HepG2 (cell line): ENCODE results near the gene SLA2. TPM values are rescaled to one million over a fixed set of nuclear protein-coding genes. Genes with fewer than 3 reads are reported as not detected.

ENCODE experiments used
- CENPT ChIP-seq: sonication (generic); formaldehyde crosslinking; IDR thresholded peaks from 2 replicates; pipeline ENCODE4 v1.8.0; 2022; ENCODE audit warnings: low read depth, mild to moderate bottlenecking, moderate library complexity, missing genetic modification reagents
- ELF3 ChIP-seq: IDR thresholded peaks from 2 replicates; pipeline ENCODE4 v1.6.1; 2016; ENCODE audit warnings: missing genetic modification reagents, missing compliant biosample characterization
- HDAC6 ChIP-seq: fragments of 200-600 bp; sonication (generic); IDR thresholded peaks from 2 replicates; pipeline ENCODE4 v1.7.0; 2017; ENCODE audit warnings: mild to moderate bottlenecking, antibody characterized with exemption, low read length, low read depth
- NFE2 ChIP-seq: sonication (generic); formaldehyde crosslinking; IDR thresholded peaks from 2 replicates; pipeline ENCODE4 v1.4.0; 2020; ENCODE audit warnings: missing genetic modification reagents
- ZZZ3 ChIP-seq: sonication (generic); formaldehyde crosslinking; IDR thresholded peaks from 2 replicates; pipeline ENCODE4 v1.4.0; 2020; ENCODE audit warnings: missing genetic modification reagents, mild to moderate bottlenecking, borderline replicate concordance
- polyA plus RNA-seq, 8 experiments: library from polyadenylated mRNA; depleted of rRNA in 3 of 8; stranded (reverse) in 7 of 8; unstranded in 1 of 8; fragments of >200 nt; fragmentation: Illumina TruSeq in 4 of 8; extraction: Trizol in 4 of 8; gene quantifications; 2 replicates each; pipeline versions ENCODE4 v1.2.1 to v1.2.3, GENCODE V29; 2011 to 2016; ENCODE audit warnings: low read depth in 4 of 8, missing spikeins in 1 of 8, mixed read lengths in 1 of 8; ENCODE audit not compliant: insufficient read depth in 1 of 8
- total RNA-seq, 5 experiments: library from RNA; depleted of rRNA; stranded (reverse); fragments of >200 nt; fragmentation: Illumina TruSeq; extraction: Trizol; gene quantifications; 2 replicates each; pipeline ENCODE4 v1.2.3, GENCODE V29; 2016; ENCODE audit warnings: low read depth in 1 of 5
- TF ChIP-seq, protein P1 (sequence below): sonication (generic); formaldehyde crosslinking; IDR thresholded peaks from 2 replicates; pipeline ENCODE4 v1.4.0; 2020; ENCODE audit warnings: missing genetic modification reagents
- TF ChIP-seq, protein P2 (sequence below): sonication (generic); formaldehyde crosslinking; IDR thresholded peaks from 2 replicates; pipeline ENCODE4; 2020; ENCODE audit warnings: missing genetic modification reagents, mild to moderate bottlenecking, borderline replicate concordance
- TF ChIP-seq, protein P3 (sequence below): sonication (generic); formaldehyde crosslinking; conservative IDR thresholded peaks from 2 replicates; pipeline ENCODE4 v1.8.0; 2022; ENCODE audit warnings: mild to moderate bottlenecking, moderate library complexity, missing genetic modification reagents
- TF ChIP-seq, protein P4 (sequence below): IDR thresholded peaks from 2 replicates; pipeline ENCODE4 v1.6.1; 2016; ENCODE audit warnings: missing compliant biosample characterization, missing genetic modification reagents, borderline replicate concordance
- TF ChIP-seq, protein P5 (sequence below): sonication (generic); formaldehyde crosslinking; IDR thresholded peaks from 2 replicates; pipeline ENCODE4 v1.4.0; 2020; ENCODE audit warnings: missing genetic modification reagents
- TF ChIP-seq, protein P6 (sequence below): IDR thresholded peaks from 2 replicates; pipeline ENCODE4 v1.6.1; 2016
- TF ChIP-seq, protein P7 (sequence below): sonication (generic); formaldehyde crosslinking; IDR thresholded peaks from 2 replicates; pipeline ENCODE4 v1.5.0; 2020; ENCODE audit warnings: missing genetic modification reagents, mild to moderate bottlenecking, borderline replicate concordance
- TF ChIP-seq, protein P8 (sequence below): sonication (generic); formaldehyde crosslinking; IDR thresholded peaks from 2 replicates; pipeline ENCODE4 v1.4.0; 2020; ENCODE audit warnings: mild to moderate bottlenecking, low read depth, missing genetic modification reagents

The SLA2 gene
- total and polyA plus RNA-seq, 2 of the 13 experiments (the other 11 are each of a cell fraction or from before 2014, with no cell fraction given): 1.6 to 3.6 TPM

DNA sequence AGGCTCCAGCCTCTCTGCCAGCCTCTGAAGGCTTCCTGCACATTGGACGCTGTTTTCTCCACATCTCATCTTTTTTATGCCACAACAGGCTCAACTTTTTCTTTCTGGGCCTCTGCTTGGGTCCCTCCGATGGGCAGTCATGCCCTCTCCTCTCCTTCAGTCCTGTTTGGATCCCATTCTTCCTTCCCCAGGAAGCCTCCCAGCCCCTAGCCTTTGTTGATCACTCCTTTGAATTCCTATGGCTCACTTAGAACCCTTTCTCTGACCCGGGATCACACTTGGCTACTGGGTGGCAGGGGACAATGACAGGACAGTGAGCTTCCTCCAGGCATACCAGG lies 4.5 kb downstream of the SLA2 start (continued):
- TF ChIP-seq, protein P1, sequence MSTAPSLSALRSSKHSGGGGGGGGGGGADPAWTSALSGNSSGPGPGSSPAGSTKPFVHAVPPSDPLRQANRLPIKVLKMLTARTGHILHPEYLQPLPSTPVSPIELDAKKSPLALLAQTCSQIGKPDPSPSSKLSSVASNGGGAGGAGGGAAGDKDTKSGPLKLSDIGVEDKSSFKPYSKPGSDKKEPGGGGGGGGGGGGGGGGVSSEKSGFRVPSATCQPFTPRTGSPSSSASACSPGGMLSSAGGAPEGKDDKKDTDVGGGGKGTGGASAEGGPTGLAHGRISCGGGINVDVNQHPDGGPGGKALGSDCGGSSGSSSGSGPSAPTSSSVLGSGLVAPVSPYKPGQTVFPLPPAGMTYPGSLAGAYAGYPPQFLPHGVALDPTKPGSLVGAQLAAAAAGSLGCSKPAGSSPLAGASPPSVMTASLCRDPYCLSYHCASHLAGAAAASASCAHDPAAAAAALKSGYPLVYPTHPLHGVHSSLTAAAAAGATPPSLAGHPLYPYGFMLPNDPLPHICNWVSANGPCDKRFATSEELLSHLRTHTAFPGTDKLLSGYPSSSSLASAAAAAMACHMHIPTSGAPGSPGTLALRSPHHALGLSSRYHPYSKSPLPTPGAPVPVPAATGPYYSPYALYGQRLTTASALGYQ (CRISPR knock-in tag): no peak
- TF ChIP-seq HDAC6 (no peak), ELF3 (CRISPR knock-in tag) (no peak), CENPT (no peak), NFE2 (CRISPR knock-in tag) (no peak), ZZZ3 (CRISPR knock-in tag) (peak; percentile 33; the same call in 1 of the 2 replicates)
- TF ChIP-seq, protein P2, sequence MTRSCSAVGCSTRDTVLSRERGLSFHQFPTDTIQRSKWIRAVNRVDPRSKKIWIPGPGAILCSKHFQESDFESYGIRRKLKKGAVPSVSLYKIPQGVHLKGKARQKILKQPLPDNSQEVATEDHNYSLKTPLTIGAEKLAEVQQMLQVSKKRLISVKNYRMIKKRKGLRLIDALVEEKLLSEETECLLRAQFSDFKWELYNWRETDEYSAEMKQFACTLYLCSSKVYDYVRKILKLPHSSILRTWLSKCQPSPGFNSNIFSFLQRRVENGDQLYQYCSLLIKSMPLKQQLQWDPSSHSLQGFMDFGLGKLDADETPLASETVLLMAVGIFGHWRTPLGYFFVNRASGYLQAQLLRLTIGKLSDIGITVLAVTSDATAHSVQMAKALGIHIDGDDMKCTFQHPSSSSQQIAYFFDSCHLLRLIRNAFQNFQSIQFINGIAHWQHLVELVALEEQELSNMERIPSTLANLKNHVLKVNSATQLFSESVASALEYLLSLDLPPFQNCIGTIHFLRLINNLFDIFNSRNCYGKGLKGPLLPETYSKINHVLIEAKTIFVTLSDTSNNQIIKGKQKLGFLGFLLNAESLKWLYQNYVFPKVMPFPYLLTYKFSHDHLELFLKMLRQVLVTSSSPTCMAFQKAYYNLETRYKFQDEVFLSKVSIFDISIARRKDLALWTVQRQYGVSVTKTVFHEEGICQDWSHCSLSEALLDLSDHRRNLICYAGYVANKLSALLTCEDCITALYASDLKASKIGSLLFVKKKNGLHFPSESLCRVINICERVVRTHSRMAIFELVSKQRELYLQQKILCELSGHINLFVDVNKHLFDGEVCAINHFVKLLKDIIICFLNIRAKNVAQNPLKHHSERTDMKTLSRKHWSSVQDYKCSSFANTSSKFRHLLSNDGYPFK (CRISPR knock-in tag): no peak; the same call in 1 of the 2 replicates
- TF ChIP-seq, protein P3, sequence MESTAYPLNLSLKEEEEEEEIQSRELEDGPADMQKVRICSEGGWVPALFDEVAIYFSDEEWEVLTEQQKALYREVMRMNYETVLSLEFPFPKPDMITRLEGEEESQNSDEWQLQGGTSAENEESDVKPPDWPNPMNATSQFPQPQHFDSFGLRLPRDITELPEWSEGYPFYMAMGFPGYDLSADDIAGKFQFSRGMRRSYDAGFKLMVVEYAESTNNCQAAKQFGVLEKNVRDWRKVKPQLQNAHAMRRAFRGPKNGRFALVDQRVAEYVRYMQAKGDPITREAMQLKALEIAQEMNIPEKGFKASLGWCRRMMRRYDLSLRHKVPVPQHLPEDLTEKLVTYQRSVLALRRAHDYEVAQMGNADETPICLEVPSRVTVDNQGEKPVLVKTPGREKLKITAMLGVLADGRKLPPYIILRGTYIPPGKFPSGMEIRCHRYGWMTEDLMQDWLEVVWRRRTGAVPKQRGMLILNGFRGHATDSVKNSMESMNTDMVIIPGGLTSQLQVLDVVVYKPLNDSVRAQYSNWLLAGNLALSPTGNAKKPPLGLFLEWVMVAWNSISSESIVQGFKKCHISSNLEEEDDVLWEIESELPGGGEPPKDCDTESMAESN (CRISPR knock-in tag): no peak
- TF ChIP-seq, protein P4, sequence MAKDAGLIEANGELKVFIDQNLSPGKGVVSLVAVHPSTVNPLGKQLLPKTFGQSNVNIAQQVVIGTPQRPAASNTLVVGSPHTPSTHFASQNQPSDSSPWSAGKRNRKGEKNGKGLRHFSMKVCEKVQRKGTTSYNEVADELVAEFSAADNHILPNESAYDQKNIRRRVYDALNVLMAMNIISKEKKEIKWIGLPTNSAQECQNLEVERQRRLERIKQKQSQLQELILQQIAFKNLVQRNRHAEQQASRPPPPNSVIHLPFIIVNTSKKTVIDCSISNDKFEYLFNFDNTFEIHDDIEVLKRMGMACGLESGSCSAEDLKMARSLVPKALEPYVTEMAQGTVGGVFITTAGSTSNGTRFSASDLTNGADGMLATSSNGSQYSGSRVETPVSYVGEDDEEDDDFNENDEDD (CRISPR knock-in tag): no peak
- TF ChIP-seq, protein P5, sequence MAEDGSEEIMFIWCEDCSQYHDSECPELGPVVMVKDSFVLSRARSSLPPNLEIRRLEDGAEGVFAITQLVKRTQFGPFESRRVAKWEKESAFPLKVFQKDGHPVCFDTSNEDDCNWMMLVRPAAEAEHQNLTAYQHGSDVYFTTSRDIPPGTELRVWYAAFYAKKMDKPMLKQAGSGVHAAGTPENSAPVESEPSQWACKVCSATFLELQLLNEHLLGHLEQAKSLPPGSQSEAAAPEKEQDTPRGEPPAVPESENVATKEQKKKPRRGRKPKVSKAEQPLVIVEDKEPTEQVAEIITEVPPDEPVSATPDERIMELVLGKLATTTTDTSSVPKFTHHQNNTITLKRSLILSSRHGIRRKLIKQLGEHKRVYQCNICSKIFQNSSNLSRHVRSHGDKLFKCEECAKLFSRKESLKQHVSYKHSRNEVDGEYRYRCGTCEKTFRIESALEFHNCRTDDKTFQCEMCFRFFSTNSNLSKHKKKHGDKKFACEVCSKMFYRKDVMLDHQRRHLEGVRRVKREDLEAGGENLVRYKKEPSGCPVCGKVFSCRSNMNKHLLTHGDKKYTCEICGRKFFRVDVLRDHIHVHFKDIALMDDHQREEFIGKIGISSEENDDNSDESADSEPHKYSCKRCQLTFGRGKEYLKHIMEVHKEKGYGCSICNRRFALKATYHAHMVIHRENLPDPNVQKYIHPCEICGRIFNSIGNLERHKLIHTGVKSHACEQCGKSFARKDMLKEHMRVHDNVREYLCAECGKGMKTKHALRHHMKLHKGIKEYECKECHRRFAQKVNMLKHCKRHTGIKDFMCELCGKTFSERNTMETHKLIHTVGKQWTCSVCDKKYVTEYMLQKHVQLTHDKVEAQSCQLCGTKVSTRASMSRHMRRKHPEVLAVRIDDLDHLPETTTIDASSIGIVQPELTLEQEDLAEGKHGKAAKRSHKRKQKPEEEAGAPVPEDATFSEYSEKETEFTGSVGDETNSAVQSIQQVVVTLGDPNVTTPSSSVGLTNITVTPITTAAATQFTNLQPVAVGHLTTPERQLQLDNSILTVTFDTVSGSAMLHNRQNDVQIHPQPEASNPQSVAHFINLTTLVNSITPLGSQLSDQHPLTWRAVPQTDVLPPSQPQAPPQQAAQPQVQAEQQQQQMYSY (CRISPR knock-in tag): no peak
- TF ChIP-seq, protein P6, sequence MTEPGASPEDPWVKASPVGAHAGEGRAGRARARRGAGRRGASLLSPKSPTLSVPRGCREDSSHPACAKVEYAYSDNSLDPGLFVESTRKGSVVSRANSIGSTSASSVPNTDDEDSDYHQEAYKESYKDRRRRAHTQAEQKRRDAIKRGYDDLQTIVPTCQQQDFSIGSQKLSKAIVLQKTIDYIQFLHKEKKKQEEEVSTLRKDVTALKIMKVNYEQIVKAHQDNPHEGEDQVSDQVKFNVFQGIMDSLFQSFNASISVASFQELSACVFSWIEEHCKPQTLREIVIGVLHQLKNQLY (CRISPR knock-in tag): no peak
- TF ChIP-seq, protein P7, sequence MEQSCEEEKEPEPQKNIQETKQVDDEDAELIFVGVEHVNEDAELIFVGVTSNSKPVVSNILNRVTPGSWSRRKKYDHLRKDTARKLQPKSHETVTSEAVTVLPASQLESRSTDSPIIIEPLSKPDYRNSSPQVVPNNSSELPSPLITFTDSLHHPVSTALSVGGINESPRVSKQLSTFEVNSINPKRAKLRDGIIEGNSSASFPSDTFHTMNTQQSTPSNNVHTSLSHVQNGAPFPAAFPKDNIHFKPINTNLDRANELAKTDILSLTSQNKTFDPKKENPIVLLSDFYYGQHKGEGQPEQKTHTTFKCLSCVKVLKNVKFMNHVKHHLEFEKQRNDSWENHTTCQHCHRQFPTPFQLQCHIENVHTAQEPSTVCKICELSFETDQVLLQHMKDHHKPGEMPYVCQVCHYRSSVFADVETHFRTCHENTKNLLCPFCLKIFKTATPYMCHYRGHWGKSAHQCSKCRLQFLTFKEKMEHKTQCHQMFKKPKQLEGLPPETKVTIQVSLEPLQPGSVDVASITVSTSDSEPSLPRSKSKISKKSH: no peak
- TF ChIP-seq, protein P8, sequence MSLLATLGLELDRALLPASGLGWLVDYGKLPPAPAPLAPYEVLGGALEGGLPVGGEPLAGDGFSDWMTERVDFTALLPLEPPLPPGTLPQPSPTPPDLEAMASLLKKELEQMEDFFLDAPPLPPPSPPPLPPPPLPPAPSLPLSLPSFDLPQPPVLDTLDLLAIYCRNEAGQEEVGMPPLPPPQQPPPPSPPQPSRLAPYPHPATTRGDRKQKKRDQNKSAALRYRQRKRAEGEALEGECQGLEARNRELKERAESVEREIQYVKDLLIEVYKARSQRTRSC (CRISPR knock-in tag): 0 out of 2 replicates have a peak, but pooled peaks have one; percentile 35
